Ishikawa (cell line): ENCODE measurements around the gene TOX2.

Source experiments
- CEBPB ChIP-seq: IDR thresholded peaks from 2 replicates; pipeline ENCODE4 v1.6.1; 2012
- CREB1 ChIP-seq: IDR thresholded peaks from 2 replicates; pipeline ENCODE4 v1.6.1; 2012; ENCODE audit warnings: low read depth
- EGR1 ChIP-seq: IDR thresholded peaks from 2 replicates; pipeline ENCODE4 v1.6.1; 2012
- EP300 ChIP-seq: IDR thresholded peaks from 2 replicates; pipeline ENCODE4 v1.6.1; 2012; ENCODE audit warnings: borderline replicate concordance
- FOXM1 ChIP-seq: IDR thresholded peaks from 2 replicates; pipeline ENCODE4 v1.6.1; 2012; ENCODE audit warnings: low read depth, borderline replicate concordance
- NFIC ChIP-seq: IDR thresholded peaks from 2 replicates; pipeline ENCODE4 v1.6.1; 2012
- RAD21 ChIP-seq: IDR thresholded peaks from 2 replicates; pipeline ENCODE4 v1.6.1; 2012; ENCODE audit warnings: low read depth
- TAF1 ChIP-seq: IDR thresholded peaks from 2 replicates; pipeline ENCODE4 v1.6.1; 2012; ENCODE audit warnings: low read depth, mild to moderate bottlenecking
- TCF12 ChIP-seq: IDR thresholded peaks from 2 replicates; pipeline ENCODE4 v1.6.1; 2012; ENCODE audit warnings: low read depth
- TEAD4 ChIP-seq: IDR thresholded peaks from 2 replicates; pipeline ENCODE4 v1.6.1; 2012
- YY1 ChIP-seq: IDR thresholded peaks from 2 replicates; pipeline ENCODE4 v1.6.1; 2012; ENCODE audit warnings: low read depth
- ZBTB7A ChIP-seq: IDR thresholded peaks from 2 replicates; pipeline ENCODE4 v1.6.1; 2012; ENCODE audit warnings: low read depth
- TF ChIP-seq, protein P1 (sequence below): IDR thresholded peaks from 2 replicates; pipeline ENCODE4 v1.6.1; 2012
- TF ChIP-seq, protein P2 (sequence below): IDR thresholded peaks from 2 replicates; pipeline ENCODE4 v1.6.1; 2012
- TF ChIP-seq, protein P3 (sequence below): IDR thresholded peaks from 2 replicates; pipeline ENCODE4 v1.6.1; 2012; ENCODE audit warnings: low read depth, mild to moderate bottlenecking

Gene TOX2

DNA sequence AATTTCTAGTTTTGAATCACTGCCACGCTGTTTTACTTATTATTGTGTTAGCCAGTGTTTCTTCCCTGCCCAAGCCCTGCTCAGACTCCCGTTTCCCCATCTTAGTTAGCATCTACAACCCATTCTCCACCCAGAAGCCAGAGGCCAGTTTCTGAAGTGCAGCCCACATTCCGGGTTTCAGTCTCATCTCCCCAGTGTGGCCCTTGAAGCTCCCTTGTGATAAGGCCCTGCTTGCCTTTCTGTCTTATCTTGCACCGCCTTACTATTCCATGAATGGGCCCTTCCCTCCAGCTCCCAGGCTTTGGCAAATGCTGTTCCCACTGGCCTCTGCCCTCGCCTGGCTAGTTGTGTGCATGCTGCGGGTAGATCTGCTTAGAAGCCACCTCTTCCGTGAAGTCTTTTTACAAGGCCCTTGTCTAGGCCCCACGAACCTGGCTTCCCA is 41.1 kb downstream of the TOX2 start:
- no peak for TF ChIP-seq YY1
- TF ChIP-seq EP300 = no peak

DNA sequence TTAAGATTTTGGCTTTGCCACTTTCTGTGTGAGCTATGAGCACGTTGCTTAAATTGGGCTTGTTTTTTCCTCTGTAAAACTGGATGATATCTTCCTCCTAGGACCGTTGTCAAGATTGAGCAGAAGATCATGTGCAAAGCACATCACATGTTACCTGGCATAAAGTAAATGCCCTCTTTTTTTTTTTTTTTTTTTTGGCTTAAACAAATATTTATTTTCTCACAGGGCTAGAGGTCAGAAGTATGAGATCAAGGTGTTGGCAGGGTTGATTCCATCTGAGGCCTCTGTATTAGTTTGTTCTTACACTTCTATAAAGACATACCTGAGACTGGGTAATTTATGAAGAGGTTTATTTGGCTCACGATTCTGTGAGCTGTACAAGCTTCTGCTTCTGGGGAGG is 42.7 kb downstream of the TOX2 start:
- TF ChIP-seq YY1 (no peak), RAD21 (no peak), EGR1 (no peak)

DNA sequence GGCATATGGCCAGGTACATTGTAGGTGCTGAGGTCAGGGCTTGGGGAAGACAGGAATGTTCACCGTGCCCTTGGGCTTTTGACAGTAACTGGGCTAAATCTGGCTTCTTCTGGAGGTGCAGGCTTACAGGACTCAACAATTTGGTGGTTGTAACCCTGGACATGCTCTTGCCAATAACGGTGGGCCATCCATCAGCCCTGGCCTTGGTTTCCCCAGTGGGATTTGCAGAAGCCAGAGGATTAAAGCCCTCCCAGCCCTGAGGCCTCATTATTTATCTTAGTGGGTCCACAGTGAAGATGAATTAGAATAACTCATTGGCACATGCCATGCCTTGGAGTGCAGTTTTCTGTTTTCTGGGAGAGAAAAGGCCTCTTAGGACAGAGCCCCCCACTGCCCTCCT is 44.0 kb downstream of the TOX2 start:
- TF ChIP-seq TAF1 (no peak), ZBTB7A (no peak), TCF12 (no peak), EP300 (no peak), YY1 (no peak), FOXM1 (no peak), RAD21 (no peak), NFIC (no peak)
- TF ChIP-seq, protein P1, sequence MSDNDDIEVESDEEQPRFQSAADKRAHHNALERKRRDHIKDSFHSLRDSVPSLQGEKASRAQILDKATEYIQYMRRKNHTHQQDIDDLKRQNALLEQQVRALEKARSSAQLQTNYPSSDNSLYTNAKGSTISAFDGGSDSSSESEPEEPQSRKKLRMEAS = no peak
- TF ChIP-seq, protein P2, sequence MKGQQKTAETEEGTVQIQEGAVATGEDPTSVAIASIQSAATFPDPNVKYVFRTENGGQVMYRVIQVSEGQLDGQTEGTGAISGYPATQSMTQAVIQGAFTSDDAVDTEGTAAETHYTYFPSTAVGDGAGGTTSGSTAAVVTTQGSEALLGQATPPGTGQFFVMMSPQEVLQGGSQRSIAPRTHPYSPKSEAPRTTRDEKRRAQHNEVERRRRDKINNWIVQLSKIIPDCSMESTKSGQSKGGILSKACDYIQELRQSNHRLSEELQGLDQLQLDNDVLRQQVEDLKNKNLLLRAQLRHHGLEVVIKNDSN = no peak

DNA sequence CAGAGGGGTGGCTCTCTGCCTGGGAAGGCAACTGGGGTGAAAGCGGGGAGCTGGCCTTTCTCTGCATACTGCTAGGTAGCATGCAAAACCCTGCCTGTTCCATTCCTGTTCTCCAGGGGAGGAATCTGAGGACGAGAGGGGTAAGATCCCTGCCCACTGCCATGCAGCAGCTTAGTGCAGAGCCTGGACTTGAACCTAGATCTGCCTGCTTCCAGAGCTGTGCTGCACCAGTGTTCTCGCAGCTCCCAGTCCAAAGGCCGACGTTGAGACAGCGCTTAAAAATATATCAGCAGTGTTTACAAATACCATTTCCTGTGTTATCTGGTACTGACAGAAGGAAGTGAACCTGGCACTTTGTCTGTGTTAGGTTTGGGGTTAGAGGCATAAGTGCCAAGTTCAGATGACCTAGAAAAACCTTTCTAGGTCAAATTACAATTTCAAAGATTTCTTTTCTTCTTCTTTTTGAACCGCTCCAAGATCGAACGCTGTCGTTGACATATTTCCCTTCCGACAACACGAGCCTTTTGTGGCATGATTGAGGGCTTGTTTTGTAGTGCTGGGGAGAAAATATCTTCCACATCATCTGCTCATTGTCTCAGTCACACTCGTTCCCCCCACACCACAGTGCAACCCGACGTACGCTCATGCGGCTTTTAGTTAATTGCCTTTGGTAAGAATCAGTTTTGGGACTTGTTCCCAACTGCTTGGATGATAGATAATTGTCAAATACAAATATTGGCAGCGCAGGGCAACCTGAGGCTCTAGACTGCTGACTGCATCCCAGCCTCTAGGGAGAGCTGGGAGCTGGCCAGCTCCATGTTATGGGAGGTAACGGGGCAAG is 44.6 kb downstream of the TOX2 start:
- TF ChIP-seq EP300 = no peak
- no peak for TF ChIP-seq CREB1
- no peak for TF ChIP-seq NFIC
- TF ChIP-seq TEAD4 = no peak
- TF ChIP-seq RAD21 = no peak
- TF ChIP-seq FOXM1 = no peak
- no peak for TF ChIP-seq YY1
- TF ChIP-seq, protein P3, sequence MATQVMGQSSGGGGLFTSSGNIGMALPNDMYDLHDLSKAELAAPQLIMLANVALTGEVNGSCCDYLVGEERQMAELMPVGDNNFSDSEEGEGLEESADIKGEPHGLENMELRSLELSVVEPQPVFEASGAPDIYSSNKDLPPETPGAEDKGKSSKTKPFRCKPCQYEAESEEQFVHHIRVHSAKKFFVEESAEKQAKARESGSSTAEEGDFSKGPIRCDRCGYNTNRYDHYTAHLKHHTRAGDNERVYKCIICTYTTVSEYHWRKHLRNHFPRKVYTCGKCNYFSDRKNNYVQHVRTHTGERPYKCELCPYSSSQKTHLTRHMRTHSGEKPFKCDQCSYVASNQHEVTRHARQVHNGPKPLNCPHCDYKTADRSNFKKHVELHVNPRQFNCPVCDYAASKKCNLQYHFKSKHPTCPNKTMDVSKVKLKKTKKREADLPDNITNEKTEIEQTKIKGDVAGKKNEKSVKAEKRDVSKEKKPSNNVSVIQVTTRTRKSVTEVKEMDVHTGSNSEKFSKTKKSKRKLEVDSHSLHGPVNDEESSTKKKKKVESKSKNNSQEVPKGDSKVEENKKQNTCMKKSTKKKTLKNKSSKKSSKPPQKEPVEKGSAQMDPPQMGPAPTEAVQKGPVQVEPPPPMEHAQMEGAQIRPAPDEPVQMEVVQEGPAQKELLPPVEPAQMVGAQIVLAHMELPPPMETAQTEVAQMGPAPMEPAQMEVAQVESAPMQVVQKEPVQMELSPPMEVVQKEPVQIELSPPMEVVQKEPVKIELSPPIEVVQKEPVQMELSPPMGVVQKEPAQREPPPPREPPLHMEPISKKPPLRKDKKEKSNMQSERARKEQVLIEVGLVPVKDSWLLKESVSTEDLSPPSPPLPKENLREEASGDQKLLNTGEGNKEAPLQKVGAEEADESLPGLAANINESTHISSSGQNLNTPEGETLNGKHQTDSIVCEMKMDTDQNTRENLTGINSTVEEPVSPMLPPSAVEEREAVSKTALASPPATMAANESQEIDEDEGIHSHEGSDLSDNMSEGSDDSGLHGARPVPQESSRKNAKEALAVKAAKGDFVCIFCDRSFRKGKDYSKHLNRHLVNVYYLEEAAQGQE = no peak
- no peak for TF ChIP-seq TAF1
- TF ChIP-seq, protein P1 = no peak
- no peak for TF ChIP-seq EGR1
- TF ChIP-seq CEBPB = no peak
- TF ChIP-seq TCF12 = no peak
- TF ChIP-seq, protein P2 = no peak
- TF ChIP-seq ZBTB7A = no peak

DNA sequence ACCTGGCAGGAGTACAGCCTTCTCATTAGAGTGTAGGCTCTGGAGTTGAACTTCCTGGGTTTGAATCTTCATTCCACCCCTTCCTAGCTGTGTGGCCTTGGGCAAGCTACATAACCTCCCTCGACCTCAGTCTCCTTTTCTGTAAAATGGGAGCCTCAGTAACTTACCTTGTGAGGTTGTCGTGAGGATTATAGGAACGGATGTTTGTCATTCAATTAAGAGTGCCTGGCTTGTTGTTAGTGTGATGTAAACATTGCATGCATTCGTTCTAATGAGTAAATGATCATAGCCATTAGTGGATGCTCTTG is 45.2 kb downstream of the TOX2 start:
- TF ChIP-seq YY1 = no peak
- no peak for TF ChIP-seq EP300
- TF ChIP-seq, protein P1 = no peak

DNA sequence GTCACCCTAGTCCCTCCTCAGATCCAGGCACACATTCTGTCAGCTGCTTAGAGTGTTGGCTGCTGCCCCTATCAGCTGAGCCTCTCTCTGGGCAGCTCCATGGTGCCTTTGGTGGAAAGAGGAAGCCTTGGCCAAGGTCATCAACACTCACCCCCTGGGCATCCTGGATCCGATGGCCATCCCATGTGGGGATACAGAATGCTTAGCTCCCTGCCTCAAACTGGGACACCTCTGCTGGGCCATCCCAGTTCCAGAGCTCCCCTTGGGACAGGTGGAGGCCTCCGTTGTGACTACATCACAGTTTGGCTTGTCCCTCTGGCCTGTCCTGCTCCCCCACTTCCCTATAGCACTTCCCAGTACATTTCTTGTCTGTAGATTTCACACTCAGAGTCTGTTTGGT is 45.6 kb downstream of the TOX2 start:
- TF ChIP-seq EP300 = no peak
- TF ChIP-seq, protein P2 = no peak
- TF ChIP-seq YY1 = no peak
- TF ChIP-seq FOXM1 = no peak
- TF ChIP-seq ZBTB7A = no peak
- no peak for TF ChIP-seq EGR1
- TF ChIP-seq TEAD4 = no peak
- TF ChIP-seq CREB1 = no peak
- TF ChIP-seq TCF12 = no peak
- TF ChIP-seq RAD21 = no peak
- TF ChIP-seq, protein P1 = no peak
- no peak for TF ChIP-seq NFIC
- TF ChIP-seq, protein P3 = no peak
- no peak for TF ChIP-seq TAF1
- TF ChIP-seq CEBPB = no peak
